GM12864 (cell line): ENCODE data around the gene ITGA7.
A peak's percentile ranks its signal among the peaks of the same experiment; 100 is the strongest.

Source experiments
- DNase-seq: peaks from one replicate; pipeline ENCODE4 v3.0.0-alpha.2; 2011; ENCODE audit warnings: low read depth
- H3K4me3 ChIP-seq: 2 replicates; pipeline ENCODE4 v1.5.1; 2011; ENCODE audit warnings: mild to moderate bottlenecking, low read depth, low read length, control low read depth
- CTCF ChIP-seq: IDR thresholded peaks from 2 replicates; pipeline ENCODE4 v1.5.1; 2011; ENCODE audit warnings: low read depth, mild to moderate bottlenecking, moderate library complexity, low read length, control low read depth, inconsistent platforms; ENCODE audit errors: missing control alignments

ITGA7 gene

GRCh38 chr12:55659486-55660385 is 48.0 kb downstream of the ITGA7 start:
- H3K4me3 ChIP-seq: no peak overlapping the region
- TF ChIP-seq CTCF: peak; percentile 64
- no peak for DNase-seq

- H3K4me3 ChIP-seq: no peak overlapping the region
- DNase-seq: no peak
- no peak for TF ChIP-seq CTCF
Observed at GRCh38 chr12:55658635-55659391, 48.9 kb downstream of the ITGA7 start.

GRCh38 chr12:55658212-55658611 is 49.5 kb downstream of the ITGA7 start:
- no peak for TF ChIP-seq CTCF
- H3K4me3 ChIP-seq: no peak overlapping the region
- DNase-seq: no peak

- H3K4me3 ChIP-seq: no peak overlapping the region
- no peak for TF ChIP-seq CTCF
- DNase-seq: no peak
Observed at GRCh38 chr12:55657212-55657611, 50.5 kb downstream of the ITGA7 start.

GRCh38 chr12:55654511-55655214 is 53.0 kb downstream of the ITGA7 start:
- H3K4me3 ChIP-seq: no peak overlapping the region
- no peak for DNase-seq
- no peak for TF ChIP-seq CTCF

GRCh38 chr12:55653031-55653430 is 54.7 kb downstream of the ITGA7 start:
- H3K4me3 ChIP-seq: no peak overlapping the region
- no peak for TF ChIP-seq CTCF
- no peak for DNase-seq
